GM12892 (cell line): Measurements from ENCODE around the gene TNFSF11.

Experiments
- POLR2A ChIP-seq: IDR thresholded peaks from 2 replicates; pipeline ENCODE4 v1.6.1; 2011; ENCODE audit warnings: low read depth, low read length, control low read depth
- POLR2AphosphoS5 ChIP-seq: IDR thresholded peaks from 2 replicates; pipeline ENCODE4 v1.6.1; 2011; ENCODE audit warnings: low read depth, low read length, control low read depth

- no peak; the same call in 1 of the 2 replicates for TF ChIP-seq POLR2A
- no peak for TF ChIP-seq POLR2AphosphoS5
These were observed 3.6 kb downstream of the TNFSF11 start for GRCh38 chr13:42577538-42577937.
